K562 (cell line): Measurements from ENCODE around the gene LMAN1. TPM values are rescaled to one million over a fixed set of nuclear protein-coding genes. Genes with fewer than 3 reads are reported as not detected.

Experiments used
- ATAC-seq: fragments of 200-7000 bp; cut with Tn5 transposase; 3 replicates; pipeline ENCODE4 v1.9.1; 2020; ENCODE audit warnings: moderate library complexity
- BruUV-seq: library from RNA; stranded (reverse); fragments of 400-500 nt; replicated peaks from 2 replicates; lab custom pipeline; 2021; lab: Mats Ljungman, UMichigan
- CTCF ChIA-PET: fragments of 300-600 bp; formaldehyde crosslinking; extraction: SDS; loops from one replicate; lab custom pipeline; 2021; ENCODE audit warnings: low intra/inter-chr PET ratio; lab: Yijun Ruan, JAX
- POLR2A ChIA-PET: fragments of 300-600, 350-650 bp; sonication (Branson Sonifier 250); formaldehyde crosslinking; extraction: SDS; loops from one replicate; lab custom pipeline; 2021; ENCODE audit warnings: antibody characterized with exemption, inconsistent platforms; lab: Yijun Ruan, JAX
- DNase-seq, 4 experiments: peaks; one replicate each; pipeline versions ENCODE4 v3.0.0 to v3.0.0-alpha.2; 2011 to 2018; ENCODE audit warnings: low spot score in 3 of 4, mixed read lengths in 3 of 4; ENCODE audit errors: extremely low read depth in 1 of 4
- FAIRE-seq: peaks from 2 replicates; lab custom pipeline; 2011; peaks lifted over from hg19 to GRCh38; lab: Jason Lieb, UNC
- H2AFZ ChIP-seq: 2 replicates; pipeline ENCODE4 v1.6.0; 2011; ENCODE audit warnings: low read depth, low read length, control low read depth, inconsistent platforms
- H3K27ac ChIP-seq: fragments of 200-600 bp; 3 replicates; pipeline ENCODE4 v1.8.0; 2011; ENCODE audit warnings: low read depth, mild to moderate bottlenecking, control low read depth, inconsistent platforms, low read length, moderate library complexity, mixed read lengths; ENCODE audit errors: extremely low read depth
- H3K27me3 ChIP-seq, 2 experiments: fragments of 300-600 bp in 1 of 2; 2 replicates in 1 of 2; 3 replicates in 1 of 2; pipeline versions ENCODE4 v1.6.0 to v1.8.0; 2011; ENCODE audit warnings: inconsistent platforms in 2 of 2, low read length in 2 of 2, mild to moderate bottlenecking in 1 of 2, mixed read lengths in 1 of 2, moderate library complexity in 1 of 2; ENCODE audit not compliant: control insufficient read depth in 2 of 2, insufficient read depth in 2 of 2
- H3K36me3 ChIP-seq: fragments of 300-600 bp; 3 replicates; pipeline ENCODE4 v1.8.0; 2011; ENCODE audit warnings: mild to moderate bottlenecking, low read length, inconsistent platforms; ENCODE audit not compliant: control insufficient read depth, insufficient read depth
- H3K4me1 ChIP-seq, 2 experiments: fragments of 200-600 bp in 1 of 2; replicated peaks in 1 of 2; 2 replicates in 1 of 2; 3 replicates in 1 of 2; pipeline versions ENCODE4 v1.5.1 to v1.8.0; 2011; ENCODE audit warnings: inconsistent platforms in 2 of 2, low read length in 2 of 2, mild to moderate bottlenecking in 1 of 2, mixed read lengths in 1 of 2, moderate library complexity in 1 of 2; ENCODE audit not compliant: control insufficient read depth in 2 of 2, insufficient read depth in 2 of 2
- H3K4me2 ChIP-seq: 2 replicates; pipeline ENCODE4 v1.6.1; 2011; ENCODE audit warnings: low read length, control low read depth, inconsistent platforms, mixed read lengths; ENCODE audit not compliant: insufficient read depth
- H3K4me3 ChIP-seq: fragments of 200-600 bp; sonication (generic), shearing (Covaris generic); 2 replicates; pipeline ENCODE4 v1.5.1; 2016; ENCODE audit warnings: control low read depth, inconsistent platforms
- H3K79me2 ChIP-seq: fragments of 200-600 bp; 3 replicates; pipeline ENCODE4 v1.8.0; 2011; ENCODE audit warnings: low read length, inconsistent platforms; ENCODE audit not compliant: control insufficient read depth, insufficient read depth
- H3K9ac ChIP-seq, 2 experiments: 2 replicates each; pipeline versions ENCODE4 v1.6.0 to v1.6.1; 2011; ENCODE audit warnings: low read depth in 2 of 2, low read length in 2 of 2, control low read depth in 1 of 2, inconsistent platforms in 1 of 2, mild to moderate bottlenecking in 1 of 2, mixed read lengths in 1 of 2; ENCODE audit not compliant: insufficient read depth in 1 of 2
- H3K9me1 ChIP-seq: one replicate; pipeline ENCODE4 v1.6.0; 2011; ENCODE audit warnings: inconsistent platforms, mild to moderate bottlenecking, low read length, moderate library complexity; ENCODE audit not compliant: control insufficient read depth, insufficient read depth
- H3K9me3 ChIP-seq: replicated peaks from 2 replicates; pipeline ENCODE4 v1.5.1; 2011; ENCODE audit warnings: low read depth, low read length, inconsistent platforms; ENCODE audit not compliant: control insufficient read depth, insufficient read depth
- H4K20me1 ChIP-seq: replicated peaks from 2 replicates; pipeline ENCODE4 v1.6.1; 2011; ENCODE audit warnings: low read length, inconsistent platforms, mixed read lengths; ENCODE audit not compliant: control insufficient read depth, insufficient read depth
- CBX3 ChIP-seq, 2 experiments: IDR thresholded peaks; 1 replicate in 1 of 2; 2 replicates in 1 of 2; pipeline ENCODE4 v1.6.1; 2012; ENCODE audit warnings: inconsistent platforms in 2 of 2, low read length in 2 of 2, borderline replicate concordance in 1 of 2, control low read depth in 1 of 2
- FOXJ3 ChIP-seq: sonication (generic); formaldehyde crosslinking; IDR thresholded peaks from 2 replicates; pipeline ENCODE4 v1.4.0; 2020; ENCODE audit warnings: mild to moderate bottlenecking, missing genetic modification reagents
- GATAD2A ChIP-seq: fragments of 450-650 bp; IDR thresholded peaks from 2 replicates; pipeline ENCODE4 v1.6.1; 2017
- GTF2A2 ChIP-seq: IDR thresholded peaks from 2 replicates; pipeline ENCODE4 v1.6.1; 2016; ENCODE audit warnings: mild to moderate bottlenecking, missing genetic modification characterization, missing compliant biosample characterization
- KDM2B ChIP-seq: fragments of 250-450 bp; sonication (Bioruptor Pico); IDR thresholded peaks from 2 replicates; pipeline ENCODE4 v1.8.0; 2021; ENCODE audit warnings: mild to moderate bottlenecking, moderate library complexity
- KDM5B ChIP-seq: fragments of 200-600 bp; sonication (generic); IDR thresholded peaks from 2 replicates; pipeline ENCODE4 v1.6.1; 2012; ENCODE audit warnings: low read depth, mild to moderate bottlenecking, moderate library complexity, low read length, control low read depth, inconsistent platforms; ENCODE audit not compliant: insufficient replicate concordance
- MCM2 ChIP-seq: fragments of 450-650 bp; IDR thresholded peaks from 2 replicates; pipeline ENCODE4 v1.6.1; 2017; ENCODE audit warnings: low read depth, mild to moderate bottlenecking
- NR2C1 ChIP-seq, 2 experiments: fragments of 450-650 bp; IDR thresholded peaks; 2 replicates each; pipeline ENCODE4 v1.6.1; 2017; ENCODE audit warnings: mild to moderate bottlenecking in 2 of 2, antibody characterized with exemption in 1 of 2, inconsistent platforms in 1 of 2, missing compliant biosample characterization in 1 of 2, missing genetic modification characterization in 1 of 2
- PHB ChIP-seq: fragments of 250-450 bp; sonication (Bioruptor Pico); IDR thresholded peaks from 2 replicates; pipeline ENCODE4 v1.5.0; 2021
- PHF20 ChIP-seq: fragments of 450-650 bp; IDR thresholded peaks from 2 replicates; pipeline ENCODE4 v1.6.1; 2018; ENCODE audit not compliant: partially characterized antibody
- PML ChIP-seq: IDR thresholded peaks from 2 replicates; pipeline ENCODE4 v1.6.1; 2012; ENCODE audit warnings: low read length, inconsistent platforms
- RHOXF2B ChIP-seq: fragments of 250-450 bp; sonication (Bioruptor Pico); conservative IDR thresholded peaks from 2 replicates; pipeline ENCODE4 v1.5.1; 2021
- TAF9B ChIP-seq: fragments of 450-650 bp; IDR thresholded peaks from 2 replicates; pipeline ENCODE4 v1.6.1; 2018; ENCODE audit warnings: mild to moderate bottlenecking; ENCODE audit not compliant: partially characterized antibody
- ZC3H11A ChIP-seq: IDR thresholded peaks from 2 replicates; pipeline ENCODE4 v1.6.1; 2012; ENCODE audit warnings: low read depth, low read length, improper control_type of control experiment
- ZNF134 ChIP-seq: fragments of 250-450 bp; sonication (Bioruptor Pico); conservative IDR thresholded peaks from 2 replicates; pipeline ENCODE4 v1.4.0; 2020
- ZNF184 ChIP-seq: sonication (generic); formaldehyde crosslinking; IDR thresholded peaks from 2 replicates; pipeline ENCODE4 v1.5.0; 2020; ENCODE audit warnings: missing genetic modification reagents
- ZNF780A ChIP-seq: fragments of 250-450 bp; sonication (Bioruptor Pico); IDR thresholded peaks from 2 replicates; pipeline ENCODE4 v1.5.0; 2021; ENCODE audit warnings: mild to moderate bottlenecking
- WGBS: fragments of 100-300 bp; shearing (Covaris generic); methylation state at CpG from one replicate; pipeline ENCODE4 v1.1.6; 2016; ENCODE audit warnings: low coverage, mixed read lengths; ENCODE audit not compliant: insufficient coverage; ENCODE audit errors: missing lambda C conversion rate; 5-methylcytosine and 5-hydroxymethylcytosine counted together
- in situ Hi-C: fragments of 300-500 bp; cut with MboI; formaldehyde crosslinking; loops from 4 replicates; pipeline ENCODE4 v1.15.0; 2018; ENCODE audit warnings: inconsistent platforms, mixed read lengths
- intact Hi-C: fragments of 100-400 bp; cut with micrococcal nuclease; formaldehyde crosslinking; loops from 2 replicates; pipeline ENCODE4 v1.14.2; 2022
- polyA plus RNA-seq, 8 experiments: library from polyadenylated mRNA; depleted of rRNA in 4 of 8; stranded (reverse) in 5 of 8; unstranded in 3 of 8; fragments of >200 nt; fragmentation: Nextera tagmentation in 2 of 8; fragmentation: Illumina TruSeq in 1 of 8; extraction: Ambion mirVana in 2 of 8; extraction: Trizol in 1 of 8; gene quantifications; 2 replicates each; pipeline versions ENCODE4 v1.2.1 to v1.2.3, GENCODE V29; 2011 to 2014; ENCODE audit warnings: inconsistent platforms in 1 of 8, missing spikeins in 1 of 8
- total RNA-seq, 7 experiments: library from RNA; depleted of rRNA in 6 of 7; stranded (reverse); fragments of >200 nt in 6 of 7; fragmentation: Illumina TruSeq in 2 of 7; extraction: Trizol in 2 of 7; gene quantifications; 2 replicates each; pipeline versions ENCODE4 v1.2.1 to v1.2.3, GENCODE V29; 2011 to 2021; ENCODE audit warnings: low replicate concordance in 1 of 7
- TF ChIP-seq, protein P1 (sequence below): fragments of 450-650 bp; IDR thresholded peaks from 2 replicates; pipeline ENCODE4 v1.6.1; 2014; ENCODE audit warnings: low read depth, mild to moderate bottlenecking, moderate library complexity, borderline replicate concordance
- TF ChIP-seq, protein P2 (sequence below): fragments of 200-400 bp; formaldehyde crosslinking; IDR thresholded peaks from 2 replicates; pipeline ENCODE4 v1.6.1; 2017; ENCODE audit warnings: mild to moderate bottlenecking, low read depth, low read length, moderate library complexity

The LMAN1 gene
- total and polyA plus RNA-seq, 9 of the 15 experiments (the other 6 are each of a cell fraction or from before 2014, with no cell fraction given), result 18.8 to 108 (median 71.2) TPM

DNA sequence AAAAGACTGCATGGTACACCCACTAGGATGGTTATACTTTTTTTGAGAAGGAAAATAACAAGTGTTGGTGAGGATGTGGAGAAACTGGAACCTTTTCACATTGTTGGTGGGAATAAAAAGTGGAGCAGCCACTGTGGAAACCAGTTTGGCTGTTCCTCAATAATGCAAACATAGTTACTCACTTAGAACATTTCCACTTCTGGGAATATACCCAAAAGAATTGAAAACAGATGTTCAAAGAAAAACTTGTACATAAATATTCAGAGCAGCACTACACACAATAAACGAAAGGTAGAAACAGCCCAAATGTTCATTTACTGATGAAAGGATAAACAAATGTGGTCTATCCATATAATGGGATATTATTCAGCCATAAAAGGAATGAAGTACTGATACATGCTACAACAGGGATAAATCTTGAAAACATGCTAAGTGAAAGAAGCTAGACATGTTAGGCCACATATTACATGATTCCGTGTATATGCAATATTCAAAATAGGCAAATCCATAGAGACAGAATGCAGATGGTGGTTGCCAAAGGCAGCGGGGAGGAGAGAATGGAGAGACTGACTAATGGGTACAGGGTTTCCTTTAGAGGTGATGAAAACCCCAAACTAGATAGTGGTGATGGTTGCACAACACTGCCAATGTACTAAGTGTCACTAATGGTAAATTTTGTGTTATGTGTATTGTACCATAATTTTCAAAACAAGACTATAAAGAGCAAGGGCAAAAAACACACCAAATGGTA, 20.9 kb upstream of the LMAN1 start (continued):
- TF ChIP-seq ZNF184 (CRISPR knock-in tag), result no peak
- TF ChIP-seq GTF2A2, result no peak
- TF ChIP-seq RHOXF2B (CRISPR knock-in tag), result no peak
- no peak for TF ChIP-seq NR2C1 (IDR thresholded peaks at IDR 0.05)
- TF ChIP-seq NR2C1 (tag; IDR thresholded peaks at IDR 0.05), result no peak
- TF ChIP-seq TAF9B, result no peak
- no peak for TF ChIP-seq ZNF134 (CRISPR knock-in tag)

- H3K4me1 ChIP-seq, result no peaks in the 10 kb centered on the region
- no TSS peak for BruUV-seq
- H3K9me3 ChIP-seq, result no peaks in the 10 kb centered on the region
- ChIA-PET CTCF (no interaction called here), POLR2A (no interaction called here)
- no peak overlapping the region for H3K9ac ChIP-seq
- no peaks in the 10 kb centered on the region for H3K36me3 ChIP-seq
- H3K27ac ChIP-seq, result no peak overlapping the region
- intact Hi-C loops (no loop called here), in situ Hi-C loops (no loop called here)
- H3K27me3 ChIP-seq, result peaks cover 0 to 2% of the 10 kb centered on the region in 2 experiments; a peak in 4 of 5 replicates
- H3K4me3 ChIP-seq, result no peak overlapping the region
- no peaks in the 10 kb centered on the region for H3K79me2 ChIP-seq
- no peak for FAIRE-seq
- ATAC-seq, result no peak
- no peak for DNase-seq
- H2AFZ ChIP-seq, result no peak overlapping the region
- H3K4me2 ChIP-seq, result no peak overlapping the region
- H4K20me1 ChIP-seq, result no peaks in the 10 kb centered on the region
- no peaks in the 10 kb centered on the region for H3K9me1 ChIP-seq
- 1% methylated on average over 5 of the region's 5 CpGs for WGBS
- TF ChIP-seq ZNF780A (CRISPR knock-in tag), result no peak
- no peak for TF ChIP-seq MCM2
- no peak for TF ChIP-seq PHB (CRISPR knock-in tag)
- no peak for TF ChIP-seq ZC3H11A
- TF ChIP-seq FOXJ3 (CRISPR knock-in tag), result no peak
- TF ChIP-seq PML, result no peak
- no peak for TF ChIP-seq KDM5B
- TF ChIP-seq, protein P1, sequence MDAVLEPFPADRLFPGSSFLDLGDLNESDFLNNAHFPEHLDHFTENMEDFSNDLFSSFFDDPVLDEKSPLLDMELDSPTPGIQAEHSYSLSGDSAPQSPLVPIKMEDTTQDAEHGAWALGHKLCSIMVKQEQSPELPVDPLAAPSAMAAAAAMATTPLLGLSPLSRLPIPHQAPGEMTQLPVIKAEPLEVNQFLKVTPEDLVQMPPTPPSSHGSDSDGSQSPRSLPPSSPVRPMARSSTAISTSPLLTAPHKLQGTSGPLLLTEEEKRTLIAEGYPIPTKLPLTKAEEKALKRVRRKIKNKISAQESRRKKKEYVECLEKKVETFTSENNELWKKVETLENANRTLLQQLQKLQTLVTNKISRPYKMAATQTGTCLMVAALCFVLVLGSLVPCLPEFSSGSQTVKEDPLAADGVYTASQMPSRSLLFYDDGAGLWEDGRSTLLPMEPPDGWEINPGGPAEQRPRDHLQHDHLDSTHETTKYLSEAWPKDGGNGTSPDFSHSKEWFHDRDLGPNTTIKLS, result no peak
- no peak for TF ChIP-seq GATAD2A
- no peak for TF ChIP-seq CBX3 (IDR thresholded peaks at IDR 0.05; ENCODE audit: borderline replicate concordance in 1 of 2, low read length in 2 of 2)
- TF ChIP-seq, protein P2, sequence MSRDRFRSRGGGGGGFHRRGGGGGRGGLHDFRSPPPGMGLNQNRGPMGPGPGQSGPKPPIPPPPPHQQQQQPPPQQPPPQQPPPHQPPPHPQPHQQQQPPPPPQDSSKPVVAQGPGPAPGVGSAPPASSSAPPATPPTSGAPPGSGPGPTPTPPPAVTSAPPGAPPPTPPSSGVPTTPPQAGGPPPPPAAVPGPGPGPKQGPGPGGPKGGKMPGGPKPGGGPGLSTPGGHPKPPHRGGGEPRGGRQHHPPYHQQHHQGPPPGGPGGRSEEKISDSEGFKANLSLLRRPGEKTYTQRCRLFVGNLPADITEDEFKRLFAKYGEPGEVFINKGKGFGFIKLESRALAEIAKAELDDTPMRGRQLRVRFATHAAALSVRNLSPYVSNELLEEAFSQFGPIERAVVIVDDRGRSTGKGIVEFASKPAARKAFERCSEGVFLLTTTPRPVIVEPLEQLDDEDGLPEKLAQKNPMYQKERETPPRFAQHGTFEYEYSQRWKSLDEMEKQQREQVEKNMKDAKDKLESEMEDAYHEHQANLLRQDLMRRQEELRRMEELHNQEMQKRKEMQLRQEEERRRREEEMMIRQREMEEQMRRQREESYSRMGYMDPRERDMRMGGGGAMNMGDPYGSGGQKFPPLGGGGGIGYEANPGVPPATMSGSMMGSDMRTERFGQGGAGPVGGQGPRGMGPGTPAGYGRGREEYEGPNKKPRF, result no peak
- TF ChIP-seq PHF20, result no peak
- no peak for TF ChIP-seq KDM2B (CRISPR knock-in tag)
Measured at GRCh38 chr18:59377613-59378337, 18.7 kb upstream of the LMAN1 start.
